Activated B cell treated with CpG ODN at 0.5 μM for 24 hours (primary cell): ENCODE data around the gene GRIA1. TPM values are rescaled to one million over a fixed set of nuclear protein-coding genes. Genes with fewer than 3 reads are reported as not detected.

Experiments used
- ATAC-seq: fragments of 200-7000 bp; cut with Tn5 transposase; one replicate; pipeline ENCODE4 v1.10.0; 2021; ENCODE audit warnings: low read depth, mild to moderate bottlenecking, moderate library complexity
- CTCF ChIA-PET: fragments of 350-600 bp; sonication (Branson Sonifier 250); formaldehyde crosslinking; loops from one replicate; lab custom pipeline; 2021; ENCODE audit warnings: antibody characterized with exemption; lab: Charles Lee
- POLR2A ChIA-PET: fragments of 350-600 bp; sonication (Branson Sonifier 250); formaldehyde crosslinking; loops from one replicate; lab custom pipeline; 2021; ENCODE audit warnings: antibody characterized with exemption; lab: Charles Lee
- DNase-seq: peaks from one replicate; pipeline ENCODE4 v3.0.0; 2022
- H3K27ac Mint-ChIP-seq: one replicate; pipeline ENCODE4 v1.8.0; 2020; ENCODE audit warnings: mixed read lengths
- H3K27me3 Mint-ChIP-seq: one replicate; pipeline ENCODE4 v1.8.0; 2021; ENCODE audit warnings: mixed read lengths
- H3K36me3 Mint-ChIP-seq: one replicate; pipeline ENCODE4 v1.8.0; 2021; ENCODE audit warnings: low read depth, mixed read lengths
- H3K4me1 Mint-ChIP-seq: one replicate; pipeline ENCODE4 v1.8.0; 2021; ENCODE audit warnings: mixed read lengths
- H3K4me3 Mint-ChIP-seq: one replicate; pipeline ENCODE4 v1.8.0; 2020; ENCODE audit warnings: mild to moderate bottlenecking, mixed read lengths
- H3K9me3 Mint-ChIP-seq: one replicate; pipeline ENCODE4 v1.8.0; 2020; ENCODE audit warnings: mixed read lengths
- intact Hi-C: fragments of 100-400 bp; cut with micrococcal nuclease; formaldehyde crosslinking; loops from one replicate; pipeline ENCODE4 v1.15.1; 2024
- total RNA-seq: library from RNA; stranded (reverse); gene quantifications from 2 replicates; pipeline ENCODE4 v1.2.3, GENCODE V29; 2022
- TF ChIP-seq, protein P1 (sequence below): fragments of 200-600 bp; IDR thresholded peaks from one replicate; pipeline ENCODE4 v1.8.0; 2022; ENCODE audit warnings: antibody characterized with exemption, mild to moderate bottlenecking

The GRIA1 gene
- total RNA-seq, 1 donor from 2014 or later: not detected

DNA sequence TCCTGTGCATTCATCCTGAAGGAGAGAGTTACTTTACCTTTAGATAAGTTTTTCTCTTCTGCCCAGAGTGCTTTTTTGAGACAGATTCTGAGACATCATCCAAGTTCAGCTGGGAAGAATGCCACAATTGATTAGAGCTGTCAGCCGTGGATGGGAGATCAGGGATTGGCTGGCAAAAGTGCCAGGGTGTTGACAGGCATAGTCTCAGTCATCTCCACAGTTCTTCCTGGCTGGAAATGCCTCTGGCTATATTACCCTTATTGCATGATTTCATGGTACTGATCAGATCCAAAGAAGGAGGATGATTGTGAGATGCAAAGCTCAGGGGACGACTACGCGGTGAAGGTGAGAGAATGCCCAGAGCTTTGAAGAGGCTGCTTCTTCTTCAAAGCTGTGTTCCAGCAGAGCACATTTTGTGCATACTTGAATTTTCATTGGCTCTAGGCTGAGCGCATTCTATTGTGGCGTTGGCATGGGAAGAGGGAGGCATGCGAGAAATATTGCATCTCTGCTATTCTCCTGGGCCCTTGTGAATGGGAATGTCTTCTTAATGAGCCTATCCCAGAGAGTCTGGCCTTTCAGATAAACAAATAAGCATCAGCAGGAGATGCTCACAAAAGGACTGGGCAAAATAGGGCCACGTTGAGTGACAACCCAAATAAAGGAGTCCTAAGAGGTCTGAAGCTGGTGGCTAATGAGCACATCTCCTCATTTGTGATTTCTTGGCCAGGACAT is 82.1 kb downstream of the GRIA1 start:
- peaks cover 2% of the 10 kb centered on the region for H3K9me3 Mint-ChIP-seq
- TF ChIP-seq, protein P1, sequence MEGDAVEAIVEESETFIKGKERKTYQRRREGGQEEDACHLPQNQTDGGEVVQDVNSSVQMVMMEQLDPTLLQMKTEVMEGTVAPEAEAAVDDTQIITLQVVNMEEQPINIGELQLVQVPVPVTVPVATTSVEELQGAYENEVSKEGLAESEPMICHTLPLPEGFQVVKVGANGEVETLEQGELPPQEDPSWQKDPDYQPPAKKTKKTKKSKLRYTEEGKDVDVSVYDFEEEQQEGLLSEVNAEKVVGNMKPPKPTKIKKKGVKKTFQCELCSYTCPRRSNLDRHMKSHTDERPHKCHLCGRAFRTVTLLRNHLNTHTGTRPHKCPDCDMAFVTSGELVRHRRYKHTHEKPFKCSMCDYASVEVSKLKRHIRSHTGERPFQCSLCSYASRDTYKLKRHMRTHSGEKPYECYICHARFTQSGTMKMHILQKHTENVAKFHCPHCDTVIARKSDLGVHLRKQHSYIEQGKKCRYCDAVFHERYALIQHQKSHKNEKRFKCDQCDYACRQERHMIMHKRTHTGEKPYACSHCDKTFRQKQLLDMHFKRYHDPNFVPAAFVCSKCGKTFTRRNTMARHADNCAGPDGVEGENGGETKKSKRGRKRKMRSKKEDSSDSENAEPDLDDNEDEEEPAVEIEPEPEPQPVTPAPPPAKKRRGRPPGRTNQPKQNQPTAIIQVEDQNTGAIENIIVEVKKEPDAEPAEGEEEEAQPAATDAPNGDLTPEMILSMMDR: no peak
- intact Hi-C loops: no loop called here
- no peaks in the 10 kb centered on the region for H3K36me3 Mint-ChIP-seq
- no peak overlapping the region for H3K4me3 Mint-ChIP-seq
- no peak for ATAC-seq
- no peak for DNase-seq
- H3K27ac Mint-ChIP-seq: no peak overlapping the region
- CTCF ChIA-PET: no interaction called here
- POLR2A ChIA-PET: no interaction called here
- no peaks in the 10 kb centered on the region for H3K27me3 Mint-ChIP-seq
- no peaks in the 10 kb centered on the region for H3K4me1 Mint-ChIP-seq

DNA sequence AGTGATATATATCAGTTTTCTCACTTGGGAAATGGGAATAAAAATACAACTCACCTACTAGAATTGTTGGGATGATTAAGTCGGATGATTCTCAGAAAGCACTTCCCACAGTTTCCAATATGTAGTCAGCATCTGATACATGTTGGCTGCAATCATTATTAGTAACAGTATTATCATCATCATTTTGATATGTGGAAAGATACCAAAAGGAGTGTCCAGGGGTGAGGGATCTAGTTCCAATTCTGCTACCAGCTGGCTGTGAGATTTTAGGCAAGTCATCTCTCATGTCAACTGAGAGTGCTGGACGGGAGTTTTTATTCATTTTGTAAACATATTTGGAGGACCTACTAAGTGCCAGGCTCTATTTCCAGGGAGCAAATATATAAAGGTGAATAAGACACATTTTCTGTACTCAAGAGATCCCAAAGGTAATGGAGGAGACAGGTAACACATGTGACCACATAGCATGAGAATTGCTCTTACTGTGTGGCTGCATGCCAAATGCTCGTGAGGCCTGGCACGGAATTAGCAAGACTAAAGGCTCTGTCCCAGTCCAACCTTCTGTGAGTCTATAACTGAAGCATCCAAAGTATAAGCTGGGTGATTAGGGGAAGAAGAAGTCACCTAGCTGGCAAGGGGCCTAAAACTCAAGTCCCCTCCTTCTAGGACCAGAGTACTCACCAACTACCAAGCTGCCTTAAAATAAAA is 83.0 kb downstream of the GRIA1 start:
- DNase-seq (no peak), ATAC-seq (no peak)
- H3K9me3 Mint-ChIP-seq: peaks cover 2% of the 10 kb centered on the region
- H3K4me3 Mint-ChIP-seq: no peak overlapping the region
- TF ChIP-seq, protein P1: no peak
- no peaks in the 10 kb centered on the region for H3K27me3 Mint-ChIP-seq
- H3K36me3 Mint-ChIP-seq: no peaks in the 10 kb centered on the region
- intact Hi-C loops: no loop called here
- no peaks in the 10 kb centered on the region for H3K4me1 Mint-ChIP-seq
- POLR2A ChIA-PET: no interaction called here
- no peak overlapping the region for H3K27ac Mint-ChIP-seq
- CTCF ChIA-PET: no interaction called here

GRCh38 chr5:153584126-153584959 is 93.9 kb downstream of the GRIA1 start:
- ChIA-PET CTCF (no interaction called here), POLR2A (no interaction called here)
- intact Hi-C loops: no loop called here
- no peak for ATAC-seq
- no peaks in the 10 kb centered on the region for H3K9me3 Mint-ChIP-seq
- no peaks in the 10 kb centered on the region for H3K27me3 Mint-ChIP-seq
- no peaks in the 10 kb centered on the region for H3K36me3 Mint-ChIP-seq
- H3K4me1 Mint-ChIP-seq: no peaks in the 10 kb centered on the region
- no peak for DNase-seq
- no peak overlapping the region for H3K4me3 Mint-ChIP-seq
- TF ChIP-seq, protein P1: no peak
- H3K27ac Mint-ChIP-seq: no peak overlapping the region

DNA sequence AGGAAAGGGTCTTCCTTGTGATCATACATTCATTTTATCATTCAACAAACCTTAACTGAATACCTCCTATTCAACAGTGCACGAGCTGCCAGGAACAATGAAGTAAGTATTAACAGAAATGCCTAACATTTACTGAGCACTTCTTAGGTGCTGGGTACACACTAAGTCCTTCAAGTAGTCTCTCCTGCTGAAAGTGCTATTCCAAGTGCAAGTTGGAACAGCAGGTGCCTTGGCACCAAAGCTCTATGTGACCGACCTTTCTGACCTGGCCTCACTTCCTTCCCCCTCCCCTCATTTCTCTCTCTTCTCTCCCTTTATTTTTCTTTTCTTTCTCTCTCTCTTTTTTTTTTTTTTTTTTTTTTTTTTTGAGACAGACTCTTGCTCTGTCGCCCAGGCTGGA is 94.5 kb downstream of the GRIA1 start:
- POLR2A ChIA-PET: no interaction called here
- intact Hi-C loops: no loop called here
- CTCF ChIA-PET: no interaction called here

More for the DNA sequence above, 94.5 kb downstream of the GRIA1 start:
- Mint-ChIP-seq H3K27me3 (no peaks in the 10 kb centered on the region), H3K36me3 (no peaks in the 10 kb centered on the region), H3K4me3 (no peak overlapping the region), H3K27ac (no peak overlapping the region), H3K4me1 (no peaks in the 10 kb centered on the region), H3K9me3 (no peaks in the 10 kb centered on the region)
- DNase-seq (no peak), ATAC-seq (no peak)
- TF ChIP-seq, protein P1: no peak
